Suprapubic skin (tissue), 3 donors: ENCODE results near the gene RHBDF1.

Experiments
- CTCF ChIP-seq, 2 donors: fragments of 200-600 bp in 1 of 2; fragments of 450-650 bp in 1 of 2; sonication (generic) in 1 of 2; IDR thresholded peaks; one replicate each; pipeline ENCODE4 v1.5.1; 2016 to 2019; ENCODE audit warnings: antibody characterized with exemption in 2 of 2, mild to moderate bottlenecking in 1 of 2, moderate library complexity in 1 of 2
- POLR2A ChIP-seq, 2 donors: fragments of 450-650 bp; IDR thresholded peaks; one replicate each; pipeline ENCODE4 v1.6.1; 2017; ENCODE audit warnings: antibody characterized with exemption in 2 of 2, mild to moderate bottlenecking in 2 of 2, moderate library complexity in 2 of 2

DNA sequence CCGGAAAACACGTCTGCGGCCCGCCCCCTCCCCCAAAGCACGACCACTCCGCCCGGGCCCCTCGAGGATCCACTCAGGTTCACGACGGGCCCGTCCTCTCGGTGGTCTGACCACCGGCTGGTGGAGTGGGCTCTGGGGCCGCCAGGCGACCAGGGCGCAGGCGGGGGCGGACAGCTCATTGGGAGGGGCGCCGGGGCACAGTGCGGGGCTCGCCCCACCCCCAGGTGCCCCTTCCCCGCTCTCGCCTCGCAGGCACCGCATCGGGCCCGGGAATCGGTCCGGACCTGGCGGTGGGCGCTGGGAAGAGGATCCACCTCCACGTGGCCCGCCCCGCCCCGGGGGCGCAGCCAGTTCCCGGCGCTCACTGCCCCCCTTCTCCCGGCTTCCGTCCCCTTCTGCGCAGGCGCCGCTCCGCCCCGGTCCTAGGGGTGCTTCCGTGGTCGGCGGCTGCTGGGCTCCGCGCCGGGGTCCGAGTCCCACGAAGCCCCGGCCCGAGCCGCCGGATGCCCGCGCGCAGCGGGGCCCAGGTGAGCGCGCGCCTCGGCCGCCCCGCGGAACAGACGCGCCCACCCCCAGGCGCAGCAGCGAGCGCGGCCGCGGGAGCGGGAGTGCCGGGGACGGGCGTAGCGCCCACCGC lies 5.5 kb upstream of the RHBDF1 start, which contains the start of gene MPG:
- TF ChIP-seq POLR2A (IDR thresholded peaks at IDR 0.05) (peak in 1 of 2 donors; percentile 49), CTCF (IDR thresholded peaks at IDR 0.05) (no peak)
